GM12801 (cell line): ENCODE results near the gene CPNE8.

Source experiments
- CTCF ChIP-seq: IDR thresholded peaks from one replicate; pipeline ENCODE4 v1.5.1; 2011; ENCODE audit warnings: control low read depth; ENCODE audit not compliant: insufficient read length; ENCODE audit errors: extremely low read depth

Gene CPNE8

GRCh38 chr12:38884666-38885065 lies 20.7 kb downstream of the CPNE8 start:
- no peak for TF ChIP-seq CTCF

- no peak for TF ChIP-seq CTCF
Measured at GRCh38 chr12:38883629-38884134, 21.7 kb downstream of the CPNE8 start.

- no peak for TF ChIP-seq CTCF
Measured at GRCh38 chr12:38880288-38880687, 25.1 kb downstream of the CPNE8 start.

GRCh38 chr12:38878986-38879385 lies 26.4 kb downstream of the CPNE8 start:
- TF ChIP-seq CTCF, result no peak

GRCh38 chr12:38878333-38878705 lies 27.1 kb downstream of the CPNE8 start:
- TF ChIP-seq CTCF, result no peak

GRCh38 chr12:38875586-38876228 lies 29.7 kb downstream of the CPNE8 start:
- no peak for TF ChIP-seq CTCF

- TF ChIP-seq CTCF, result no peak
Measured at GRCh38 chr12:38872561-38872960, 32.8 kb downstream of the CPNE8 start.

GRCh38 chr12:38872156-38872555 lies 33.2 kb downstream of the CPNE8 start:
- TF ChIP-seq CTCF, result no peak
